HG02970 (cell line): ENCODE data around the gene RPL31.

Source experiments
- ATAC-seq: cut with Tn5 transposase; IDR thresholded peaks from one replicate; pipeline ENCODE4 v1.9.1; 2021; ENCODE audit warnings: mild to moderate bottlenecking, moderate library complexity, moderate number of reproducible peaks; ENCODE audit not compliant: unreplicated experiment, low FRiP score

The RPL31 gene

GRCh38 chr2:100974712-100975520 lies 27.2 kb upstream of the RPL31 start:
- ATAC-seq = no peak

- no peak for ATAC-seq
Observed at GRCh38 chr2:100975521-100975785, 26.6 kb upstream of the RPL31 start.

- ATAC-seq = no peak
Observed at GRCh38 chr2:100976061-100976460, 26.0 kb upstream of the RPL31 start.

GRCh38 chr2:100976645-100977391 lies 25.3 kb upstream of the RPL31 start:
- no peak for ATAC-seq

GRCh38 chr2:100977511-100977910 lies 24.6 kb upstream of the RPL31 start:
- no peak for ATAC-seq

- ATAC-seq = no peak
Observed at GRCh38 chr2:100978582-100979191, 23.4 kb upstream of the RPL31 start.

GRCh38 chr2:100980046-100980445 lies 22.0 kb upstream of the RPL31 start:
- no peak for ATAC-seq

GRCh38 chr2:100981011-100981410 lies 21.1 kb upstream of the RPL31 start:
- no peak for ATAC-seq

- no peak for ATAC-seq
Observed at GRCh38 chr2:100982431-100982861, 19.6 kb upstream of the RPL31 start.

- ATAC-seq = no peak
Observed at GRCh38 chr2:100983201-100983600, 18.9 kb upstream of the RPL31 start.

- ATAC-seq = no peak
Observed at GRCh38 chr2:100983684-100984310, 18.3 kb upstream of the RPL31 start.

- ATAC-seq = no peak
Observed at GRCh38 chr2:100984892-100985307, 17.2 kb upstream of the RPL31 start.

- no peak for ATAC-seq
Observed at GRCh38 chr2:100986157-100986556, 15.9 kb upstream of the RPL31 start.

- no peak for ATAC-seq
Observed at GRCh38 chr2:100987536-100987935, 14.6 kb upstream of the RPL31 start.

GRCh38 chr2:100987974-100988373 lies 14.1 kb upstream of the RPL31 start:
- no peak for ATAC-seq

GRCh38 chr2:100988630-100989417 lies 13.3 kb upstream of the RPL31 start:
- ATAC-seq = no peak

- no peak for ATAC-seq
Observed at GRCh38 chr2:100989666-100990065, 12.4 kb upstream of the RPL31 start.

- no peak for ATAC-seq
Observed at GRCh38 chr2:100990166-100990565, 11.9 kb upstream of the RPL31 start.

GRCh38 chr2:100990650-100991403 lies 11.3 kb upstream of the RPL31 start:
- no peak for ATAC-seq

GRCh38 chr2:100991404-100991773 lies 10.7 kb upstream of the RPL31 start:
- no peak for ATAC-seq
